ENCODE measurements around the gene C1QTNF2. TPM values are rescaled to one million over a fixed set of nuclear protein-coding genes. Genes with fewer than 3 reads are reported as not detected.
A peak's percentile ranks its signal among the peaks of the same experiment; 100 is the strongest.

The C1QTNF2 gene
- total and polyA plus RNA-seq, 2 donors (not counting 1 experiment from before 2014, with no cell fraction given) = not detected

- Histone ChIP-seq H3K79me2 (ENCODE audit: control insufficient read depth, insufficient read depth, low read length) (peaks cover 40% of the 10 kb centered on the region), H3K4me2 (replicated peaks; ENCODE audit: low read depth, low read length, poor library complexity, severe bottlenecking) (peak overlapping the region; percentile 80), H3K4me3 (ENCODE audit: control extremely low read depth in 1 of 5, extremely low read depth in 1 of 5, insufficient read depth in 1 of 5, low read depth in 2 of 5, low read length in 4 of 5) (peak overlapping the region; percentile 72 to 99 (median 95)), H3K27me3 (replicated peaks in 1 of 4; ENCODE audit: control extremely low read depth in 1 of 4, control insufficient read depth in 3 of 4, insufficient read depth in 4 of 4, low read length in 3 of 4) (no peaks in the 10 kb centered on the region), H3K36me3 (replicated peaks in 1 of 2; ENCODE audit: control extremely low read depth in 1 of 2, control insufficient read depth in 1 of 2, extremely low read depth in 1 of 2, insufficient read depth in 2 of 2, low read length in 1 of 2) (peaks cover 0 to 11% of the 10 kb centered on the region in 2 experiments), H3K9ac (ENCODE audit: low read length) (peak overlapping the region; percentile 95), H3K4me1 (ENCODE audit: control insufficient read depth in 2 of 2, insufficient read depth in 2 of 2, low read length in 2 of 2) (peaks cover 33 to 42% of the 10 kb centered on the region in 2 donors), H2AFZ (ENCODE audit: insufficient read depth, low read depth, low read length, poor library complexity, severe bottlenecking) (peak overlapping the region; percentile 30), H4K20me1 (ENCODE audit: control insufficient read depth, insufficient read depth, low read length, poor library complexity, severe bottlenecking) (no peaks in the 10 kb centered on the region), H3K9me3 (ENCODE audit: control extremely low read depth in 1 of 3, control insufficient read depth in 2 of 3, insufficient read depth in 1 of 3, low read length in 2 of 3) (no peaks in the 10 kb centered on the region), H3K27ac (ENCODE audit: low read length in 2 of 2) (peak overlapping the region; percentile 95)
- H3K27me3 Mint-ChIP-seq = no peaks in the 10 kb centered on the region
- no peak for ATAC-seq (ENCODE audit: low read depth)
- intact Hi-C loops (cut with micrococcal nuclease) = loop anchor here (1.0 to 10.0 kb wide), 6 partner anchors 13 to 1212 kb away; partner anchors contain the start of genes PWWP2A, RNF145 and TTC1
- peak overlapping the region; percentile 91 for H3K27ac Mint-ChIP-seq
- H3K4me1 Mint-ChIP-seq = peaks cover 72% of the 10 kb centered on the region
- WGBS (ENCODE audit: insufficient coverage) = 86% methylated on average over 4 of the region's 11 CpGs
- TF ChIP-seq EZH2 (IDR thresholded peaks at IDR 0.05; ENCODE audit: borderline replicate concordance, insufficient read depth, low read depth, low read length, poor library complexity, severe bottlenecking) (no peak), CTCF (IDR thresholded peaks at IDR 0.05) (no peak)
- no peaks in the 10 kb centered on the region for H3K9me3 Mint-ChIP-seq (ENCODE audit: insufficient read depth)
- ChIA-PET POLR2A (interaction anchor here (0.6 to 1.5 kb wide), 4 partner anchors 19 to 646 kb away, joined by 3 to 7 read pairs (median 5); no protein-coding TSS in a partner anchor), CTCF (interaction anchor here (0.7 to 3.5 kb wide), 5 partner anchors 10 to 412 kb away, joined by 3 to 57 read pairs (median 6); no protein-coding TSS in a partner anchor)
- H3K4me3 Mint-ChIP-seq = peak overlapping the region; percentile 92
- DNase-seq = no peak
Measured at GRCh38 chr5:160419458-160420330, 49.3 kb upstream of the C1QTNF2 start.

Measured in B cell (primary cell).